ENCODE data around the gene PRKAR1B. TPM values are rescaled to one million over a fixed set of nuclear protein-coding genes. Genes with fewer than 3 reads are reported as not detected.

The PRKAR1B gene
- polyA plus RNA-seq, 1 of the 3 experiments (the other 2 are of a cell fraction): 63.7 TPM

GRCh38 chr7:698515-699475, 28.3 kb downstream of the PRKAR1B start:
- Histone ChIP-seq H4K20me1 (ENCODE audit: insufficient read depth) (no peaks in the 10 kb centered on the region), H3K9me3 (peaks cover 16% of the 10 kb centered on the region), H2AFZ (ENCODE audit: low read depth) (no peak overlapping the region), H3K79me2 (ENCODE audit: insufficient read depth) (no peaks in the 10 kb centered on the region), H3K9ac (no peak overlapping the region), H3K4me2 (no peak overlapping the region), H3F3A (replicated peaks; ENCODE audit: insufficient read depth) (peaks cover 2% of the 10 kb centered on the region), H3K27ac (ENCODE audit: low read depth in 2 of 2, low read length in 1 of 2) (no peak overlapping the region), H3K4me3 (ENCODE audit: low read depth in 2 of 2, low read length in 1 of 2) (no peak overlapping the region), H3K27me3 (ENCODE audit: insufficient read depth) (no peaks in the 10 kb centered on the region), H3K36me3 (replicated peaks in 1 of 2; ENCODE audit: control insufficient read depth in 1 of 2, insufficient read depth in 2 of 2, low read length in 1 of 2) (peaks cover 7 to 16% of the 10 kb centered on the region in 2 experiments), H3K4me1 (ENCODE audit: control insufficient read depth in 1 of 2, insufficient read depth in 2 of 2, low read depth in 1 of 2, low read length in 1 of 2) (no peaks in the 10 kb centered on the region), H3K9me2 (no peaks in the 10 kb centered on the region)
- ChIA-PET CTCF (interaction anchor here (1.6 to 1.7 kb wide), 2 partner anchors 75 to 366 kb away, joined by 3 to 6 read pairs; no protein-coding TSS in a partner anchor), POLR2A (no interaction called here)
- 97% methylated on average over 23 of the region's 23 CpGs for WGBS (ENCODE audit: low lambda C conversion rate)
- no peak for TF ChIP-seq MAX (IDR thresholded peaks at IDR 0.05; ENCODE audit: low read depth)
- no peak for TF ChIP-seq GATA2 (CRISPR knock-in tag; IDR thresholded peaks at IDR 0.05)
- no peak for TF ChIP-seq NFIC (IDR thresholded peaks at IDR 0.05; ENCODE audit: borderline replicate concordance)
- TF ChIP-seq USF1 (IDR thresholded peaks at IDR 0.05; ENCODE audit: borderline replicate concordance, low read depth): no peak
- no peak for TF ChIP-seq SIN3A (IDR thresholded peaks at IDR 0.05; ENCODE audit: borderline replicate concordance, low read depth, low read length)
- TF ChIP-seq CTCF (IDR thresholded peaks at IDR 0.05): no peak
- no peak for TF ChIP-seq POLR2AphosphoS5 (IDR thresholded peaks at IDR 0.05; ENCODE audit: low read depth, low read length)
- no peak for TF ChIP-seq RAD21 (IDR thresholded peaks at IDR 0.05; ENCODE audit: low read length)
- TF ChIP-seq NRF1 (IDR thresholded peaks at IDR 0.05; ENCODE audit: low read depth, low read length): no peak
- no peak for TF ChIP-seq RFX5 (IDR thresholded peaks at IDR 0.05; ENCODE audit: low read length)
- TF ChIP-seq TEAD4 (IDR thresholded peaks at IDR 0.05; ENCODE audit: borderline replicate concordance, insufficient read depth): no peak
- no peak for TF ChIP-seq GABPA (IDR thresholded peaks at IDR 0.05; ENCODE audit: low read depth)
- no peak for TF ChIP-seq EP300 (IDR thresholded peaks at IDR 0.05; ENCODE audit: borderline replicate concordance in 1 of 2, low read depth in 1 of 2, low read length in 1 of 2)
- no peak for TF ChIP-seq TCF12 (IDR thresholded peaks at IDR 0.05)
- TF ChIP-seq MEF2A (IDR thresholded peaks at IDR 0.05; ENCODE audit: borderline replicate concordance, low read depth): no peak
- TF ChIP-seq CHD2 (IDR thresholded peaks at IDR 0.05; ENCODE audit: low read length, partially characterized antibody): no peak
- TF ChIP-seq TAF1 (IDR thresholded peaks at IDR 0.05; ENCODE audit: borderline replicate concordance, low read depth, low read length): no peak
- DNase-seq: no peak
